DND-41 (cell line): ENCODE data around the gene LRRC14B.
"Not testable (repeated sequence)": the region's sequence is repeated elsewhere in the genome, so short reads cannot be mapped to it uniquely, and the experiment has no call there.

Experiments used
- ATAC-seq: fragments of 200-7000 bp; cut with Tn5 transposase; 3 replicates; pipeline ENCODE4 v1.9.1; 2021; ENCODE audit warnings: low read depth; ENCODE audit not compliant: insufficient read depth
- DNase-seq: peaks from one replicate; pipeline ENCODE4 v3.0.0-alpha.2; 2020
- H2AFZ ChIP-seq: 2 replicates; pipeline ENCODE4 v1.6.0; 2012; ENCODE audit warnings: low read depth, low read length
- H3K27ac ChIP-seq: 2 replicates; pipeline ENCODE4 v1.5.1; 2012; ENCODE audit warnings: low read length, inconsistent platforms
- H3K27me3 ChIP-seq: fragments of 200-600 bp; sonication (generic); 2 replicates; pipeline ENCODE4 v1.6.0; 2012; ENCODE audit warnings: low read length, mild to moderate bottlenecking, inconsistent platforms; ENCODE audit not compliant: insufficient read depth, poor library complexity
- H3K36me3 ChIP-seq: 2 replicates; pipeline ENCODE4 v1.5.1; 2012; ENCODE audit warnings: low read length, inconsistent platforms; ENCODE audit not compliant: insufficient read depth
- H3K4me1 ChIP-seq: 2 replicates; pipeline ENCODE4 v1.5.1; 2012; ENCODE audit warnings: mild to moderate bottlenecking, low read length; ENCODE audit not compliant: insufficient read depth
- H3K4me2 ChIP-seq: 2 replicates; pipeline ENCODE4 v1.6.0; 2012; ENCODE audit warnings: mild to moderate bottlenecking, moderate library complexity, low read length, inconsistent platforms; ENCODE audit not compliant: insufficient read depth
- H3K4me3 ChIP-seq, 2 experiments: fragments of 200-600 bp in 1 of 2; shearing (Covaris generic) in 1 of 2; 2 replicates each; pipeline ENCODE4 v1.5.1; 2012 to 2016; ENCODE audit warnings: inconsistent platforms in 2 of 2, low read length in 2 of 2, mild to moderate bottlenecking in 2 of 2, low read depth in 1 of 2, moderate library complexity in 1 of 2
- H3K79me2 ChIP-seq: 2 replicates; pipeline ENCODE4 v1.6.0; 2012; ENCODE audit warnings: low read length, inconsistent platforms; ENCODE audit not compliant: insufficient read depth
- H3K9ac ChIP-seq: 2 replicates; pipeline ENCODE4 v1.6.0; 2012; ENCODE audit warnings: low read depth, mild to moderate bottlenecking, inconsistent platforms, low read length, moderate library complexity
- H3K9me3 ChIP-seq: 2 replicates; pipeline ENCODE4 v1.5.1; 2012; ENCODE audit warnings: low read length, moderate library complexity, mild to moderate bottlenecking, inconsistent platforms; ENCODE audit not compliant: insufficient read depth, severe bottlenecking
- H4K20me1 ChIP-seq: 2 replicates; pipeline ENCODE4 v1.6.0; 2012; ENCODE audit warnings: low read length; ENCODE audit not compliant: insufficient read depth
- CTCF ChIP-seq: IDR thresholded peaks from 2 replicates; pipeline ENCODE4 v1.5.1; 2012; ENCODE audit warnings: borderline replicate concordance, low read length, moderate library complexity, mild to moderate bottlenecking; ENCODE audit not compliant: poor library complexity, severe bottlenecking; ENCODE audit errors: extremely low read depth
- EZH2 ChIP-seq: IDR thresholded peaks from 3 replicates; pipeline ENCODE4 v1.6.1; 2012; ENCODE audit warnings: borderline replicate concordance, low read depth, mild to moderate bottlenecking, moderate library complexity, low read length, inconsistent platforms; ENCODE audit not compliant: severe bottlenecking

The LRRC14B gene

GRCh38 chr5:196350-196749, 5.1 kb downstream of the LRRC14B start:
- TF ChIP-seq EZH2, result no peak
- TF ChIP-seq CTCF, result no peak
- Histone ChIP-seq H4K20me1 (peaks cover 12% of the 10 kb centered on the region; the same call in 1 of the 2 replicates), H2AFZ (no peak overlapping the region), H3K36me3 (no peaks in the 10 kb centered on the region), H3K27me3 (no peaks in the 10 kb centered on the region), H3K4me1 (no peaks in the 10 kb centered on the region), H3K4me3 (no peak overlapping the region), H3K4me2 (no peak overlapping the region), H3K79me2 (no peaks in the 10 kb centered on the region), H3K9me3 (no peaks in the 10 kb centered on the region), H3K27ac (no peak overlapping the region), H3K9ac (no peak overlapping the region)
- DNase-seq (no peak), ATAC-seq (no peak)

GRCh38 chr5:197031-197430, 5.7 kb downstream of the LRRC14B start:
- H3K4me2 ChIP-seq, H3K4me3 ChIP-seq, H3K79me2 ChIP-seq, H3K4me1 ChIP-seq, H3K27me3 ChIP-seq, DNase-seq, H3K9ac ChIP-seq, H3K36me3 ChIP-seq, H2AFZ ChIP-seq, H3K9me3 ChIP-seq, ATAC-seq, H3K27ac ChIP-seq: not testable (repeated sequence)
- peaks cover 17% of the 10 kb centered on the region for H4K20me1 ChIP-seq

GRCh38 chr5:197892-198489, 6.7 kb downstream of the LRRC14B start:
- no peaks in the 10 kb centered on the region for H3K4me1 ChIP-seq
- ATAC-seq, result no peak
- H3K9me3 ChIP-seq, result no peaks in the 10 kb centered on the region
- no peak overlapping the region for H3K4me3 ChIP-seq
- DNase-seq, result no peak
- H3K4me2 ChIP-seq, result no peak overlapping the region
- no peak overlapping the region for H3K9ac ChIP-seq
- no peaks in the 10 kb centered on the region for H3K79me2 ChIP-seq
- peaks cover 24% of the 10 kb centered on the region for H4K20me1 ChIP-seq
- H3K27me3 ChIP-seq, result no peaks in the 10 kb centered on the region
- no peak overlapping the region for H2AFZ ChIP-seq
- H3K27ac ChIP-seq, result no peak overlapping the region
- peaks cover 8% of the 10 kb centered on the region for H3K36me3 ChIP-seq
- TF ChIP-seq EZH2 (no peak), CTCF (no peak)

GRCh38 chr5:198516-199196, 7.4 kb downstream of the LRRC14B start:
- Histone ChIP-seq H2AFZ (no peak overlapping the region), H4K20me1 (peaks cover 25% of the 10 kb centered on the region), H3K27ac (no peak overlapping the region), H3K27me3 (no peaks in the 10 kb centered on the region), H3K36me3 (peaks cover 12% of the 10 kb centered on the region), H3K4me2 (no peak overlapping the region), H3K4me3 (no peak overlapping the region), H3K9me3 (no peaks in the 10 kb centered on the region), H3K4me1 (no peaks in the 10 kb centered on the region), H3K79me2 (no peaks in the 10 kb centered on the region), H3K9ac (no peak overlapping the region)
- no peak for TF ChIP-seq CTCF
- TF ChIP-seq EZH2, result no peak
- ATAC-seq (no peak), DNase-seq (no peak)
